AG10803 (cell line): ENCODE results near the gene ZDHHC11B.
"Not testable (repeated sequence)": the region's sequence is repeated elsewhere in the genome, so short reads cannot be mapped to it uniquely, and the experiment has no call there.

Experiments used
- DNase-seq: peaks from one replicate; pipeline ENCODE4 v3.0.0; 2010; ENCODE audit warnings: low read depth
- H3K4me3 ChIP-seq: 2 replicates; pipeline ENCODE4 v1.5.1; 2011; ENCODE audit warnings: mild to moderate bottlenecking, low read length, control low read depth
- CTCF ChIP-seq: conservative IDR thresholded peaks from 2 replicates; pipeline ENCODE4 v1.5.1; 2011; ENCODE audit warnings: mild to moderate bottlenecking, low read length, control low read depth, inconsistent platforms

Gene ZDHHC11B

GRCh38 chr5:757346-757930 is 27.1 kb downstream of the ZDHHC11B start:
- no peak overlapping the region for H3K4me3 ChIP-seq
- DNase-seq: no peak
- TF ChIP-seq CTCF: no peak

GRCh38 chr5:756865-757345 is 27.6 kb downstream of the ZDHHC11B start:
- no peak for DNase-seq
- no peak for TF ChIP-seq CTCF
- H3K4me3 ChIP-seq: no peak overlapping the region

GRCh38 chr5:756171-756570 is 28.4 kb downstream of the ZDHHC11B start:
- TF ChIP-seq CTCF: no peak
- DNase-seq: no peak
- H3K4me3 ChIP-seq: no peak overlapping the region

- not testable (repeated sequence) for H3K4me3 ChIP-seq, DNase-seq
Observed at GRCh38 chr5:754143-754632, 30.3 kb downstream of the ZDHHC11B start.

GRCh38 chr5:753567-754142 is 30.9 kb downstream of the ZDHHC11B start:
- H3K4me3 ChIP-seq, DNase-seq: not testable (repeated sequence)

GRCh38 chr5:752532-753115 is 31.9 kb downstream of the ZDHHC11B start:
- DNase-seq, H3K4me3 ChIP-seq: not testable (repeated sequence)

- not testable (repeated sequence) for DNase-seq, H3K4me3 ChIP-seq
Observed at GRCh38 chr5:751992-752391, 32.5 kb downstream of the ZDHHC11B start.

GRCh38 chr5:751496-751895 is 33.0 kb downstream of the ZDHHC11B start:
- no peak for TF ChIP-seq CTCF
- no peak for DNase-seq

GRCh38 chr5:750226-750625 is 34.3 kb downstream of the ZDHHC11B start:
- DNase-seq, H3K4me3 ChIP-seq: not testable (repeated sequence)

More at GRCh38 chr5:751496-751895, 33.0 kb downstream of the ZDHHC11B start:
- no peak overlapping the region for H3K4me3 ChIP-seq
